DMS 273 (cell line): ENCODE measurements around the gene PIK3AP1.
"Not testable (repeated sequence)": the region's sequence is repeated elsewhere in the genome, so short reads cannot be mapped to it uniquely, and the experiment has no call there.

Experiments used
- DNase-seq: peaks from one replicate; lab custom pipeline; 2025; ENCODE audit not compliant: unreplicated experiment; lab: John Stamatoyannopoulos, UW

Gene PIK3AP1

GRCh38 chr10:96579133-96579532 is 141.2 kb downstream of the PIK3AP1 start:
- no peak for DNase-seq

- DNase-seq, result no peak
These were observed 141.7 kb downstream of the PIK3AP1 start for GRCh38 chr10:96578633-96579032.

GRCh38 chr10:96578022-96578421 is 142.3 kb downstream of the PIK3AP1 start:
- DNase-seq, result no peak

- no peak for DNase-seq
These were observed 143.2 kb downstream of the PIK3AP1 start for GRCh38 chr10:96577069-96577468.

- no peak for DNase-seq
These were observed 143.9 kb downstream of the PIK3AP1 start for GRCh38 chr10:96576277-96576980.

- DNase-seq, result not testable (repeated sequence)
These were observed 145.8 kb downstream of the PIK3AP1 start for GRCh38 chr10:96574564-96574963.

GRCh38 chr10:96573036-96573435 is 147.3 kb downstream of the PIK3AP1 start:
- DNase-seq, result no peak

- no peak for DNase-seq
These were observed 149.0 kb downstream of the PIK3AP1 start for GRCh38 chr10:96570983-96571964.

GRCh38 chr10:96570511-96570910 is 149.8 kb downstream of the PIK3AP1 start:
- DNase-seq, result no peak

- DNase-seq, result no peak
These were observed 151.9 kb downstream of the PIK3AP1 start for GRCh38 chr10:96568402-96568801.

GRCh38 chr10:96565774-96566173 is 154.5 kb downstream of the PIK3AP1 start:
- DNase-seq, result no peak

GRCh38 chr10:96560966-96561887 is 159.1 kb downstream of the PIK3AP1 start:
- no peak for DNase-seq

- DNase-seq, result no peak
These were observed 159.8 kb downstream of the PIK3AP1 start for GRCh38 chr10:96560489-96560888.

- DNase-seq, result peak; percentile 25
These were observed 164.3 kb downstream of the PIK3AP1 start for GRCh38 chr10:96556003-96556402.

GRCh38 chr10:96555330-96555729 is 165.0 kb downstream of the PIK3AP1 start:
- no peak for DNase-seq

- DNase-seq, result no peak
These were observed 171.7 kb downstream of the PIK3AP1 start for GRCh38 chr10:96548589-96548988.

- DNase-seq, result not testable (repeated sequence)
These were observed 174.8 kb downstream of the PIK3AP1 start for GRCh38 chr10:96545558-96545957.
